ENCODE results near the gene NUDT16.

NUDT16 gene

DNA sequence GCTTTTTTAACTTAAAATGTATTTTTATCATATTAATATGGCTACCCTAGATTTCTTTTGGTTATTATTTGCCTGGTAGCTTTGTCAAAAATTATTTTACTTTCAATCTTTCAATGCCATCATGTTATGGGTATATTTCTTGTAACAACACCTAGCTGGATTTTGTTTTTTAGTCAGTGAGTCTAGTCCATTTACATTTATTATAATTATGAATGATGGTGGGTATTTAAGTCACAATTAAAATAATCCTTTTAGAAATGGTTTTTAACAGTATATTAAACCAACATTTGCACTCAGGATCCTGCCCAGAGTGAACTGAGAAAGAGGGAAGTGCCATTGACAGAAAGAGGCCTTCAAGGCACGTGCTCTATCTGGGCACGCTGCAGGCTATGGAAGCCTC lies 39.8 kb upstream of the NUDT16 start (continued):
- no peak for TF ChIP-seq ZNF747 (tag by site-specific recombination; IDR thresholded peaks at IDR 0.05)
- TF ChIP-seq ZNF654 (tag by site-specific recombination; IDR thresholded peaks at IDR 0.05; ENCODE audit: low read depth) = no peak
- TF ChIP-seq ZNF292 (tag by site-specific recombination; IDR thresholded peaks at IDR 0.05; ENCODE audit: borderline replicate concordance, low read depth) = no peak

DNA sequence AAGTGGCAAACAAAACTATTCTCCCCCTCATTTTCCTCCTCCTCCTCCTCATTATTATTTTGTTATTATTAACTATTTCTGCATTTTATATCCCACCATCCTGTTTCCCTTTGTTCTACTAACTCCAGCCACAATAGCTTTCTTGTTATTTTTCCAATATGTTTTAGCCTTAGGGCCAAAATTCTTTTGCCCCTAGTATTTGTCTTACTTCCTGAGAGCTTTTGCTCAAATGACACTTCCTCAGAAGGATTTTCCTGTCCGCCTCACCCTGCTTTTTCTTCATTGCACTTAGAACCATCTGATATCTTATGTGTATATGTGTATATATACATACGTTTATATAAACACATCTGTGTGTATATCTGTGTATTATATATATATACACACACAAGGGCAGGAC lies 32.7 kb upstream of the NUDT16 start:
- H3K4me1 ChIP-seq (ENCODE audit: control insufficient read depth, insufficient read depth, low read length) = peaks cover 3% of the 10 kb centered on the region
- no peaks in the 10 kb centered on the region for H3K36me3 ChIP-seq (ENCODE audit: control insufficient read depth in 2 of 2, insufficient read depth in 1 of 2, low read length in 2 of 2)
- H3K4me3 ChIP-seq (ENCODE audit: low read depth, low read length) = no peak overlapping the region
- ChIA-PET POLR2A (no interaction called here), CTCF (no interaction called here)
- H3K27ac ChIP-seq (ENCODE audit: extremely low read depth, low read depth, low read length) = no peak overlapping the region
- no peak for TF ChIP-seq ZNF37A (tag by site-specific recombination; IDR thresholded peaks at IDR 0.05)
- H3K9me3 ChIP-seq (ENCODE audit: control insufficient read depth, insufficient read depth, low read depth, low read length) = no peaks in the 10 kb centered on the region

DNA sequence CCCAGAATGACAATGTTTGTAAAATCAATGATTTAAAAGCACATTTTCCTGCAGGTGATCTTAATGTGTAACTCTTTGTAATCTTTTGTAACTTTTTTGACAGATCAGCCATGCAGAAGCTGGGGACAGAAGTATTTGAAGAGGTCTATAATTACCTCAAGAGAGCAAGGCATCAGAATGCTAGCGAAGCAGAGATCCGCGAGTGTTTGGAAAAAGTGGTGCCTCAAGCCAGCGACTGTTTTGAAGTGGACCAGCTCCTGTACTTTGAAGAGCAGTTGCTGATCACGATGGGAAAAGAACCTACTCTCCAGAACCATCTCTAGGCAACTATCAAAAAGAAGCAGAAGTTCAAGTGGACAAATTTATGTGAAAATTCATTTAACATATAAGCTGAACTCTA lies 32.1 kb upstream of the NUDT16 start:
- Histone ChIP-seq H3K4me3 (ENCODE audit: low read depth, low read length) (no peak overlapping the region), H3K27ac (ENCODE audit: extremely low read depth, low read depth, low read length) (no peak overlapping the region), H3K9me3 (ENCODE audit: control insufficient read depth, insufficient read depth, low read depth, low read length) (no peaks in the 10 kb centered on the region), H3K36me3 (ENCODE audit: control insufficient read depth in 2 of 2, insufficient read depth in 1 of 2, low read length in 2 of 2) (no peaks in the 10 kb centered on the region), H3K4me1 (ENCODE audit: control insufficient read depth, insufficient read depth, low read length) (peaks cover 3% of the 10 kb centered on the region)
- CTCF ChIA-PET = interaction anchor here (0.5 kb wide), 1 partner anchor 317 kb away, joined by 3 read pairs; no protein-coding TSS in a partner anchor
- TF ChIP-seq, protein P1, sequence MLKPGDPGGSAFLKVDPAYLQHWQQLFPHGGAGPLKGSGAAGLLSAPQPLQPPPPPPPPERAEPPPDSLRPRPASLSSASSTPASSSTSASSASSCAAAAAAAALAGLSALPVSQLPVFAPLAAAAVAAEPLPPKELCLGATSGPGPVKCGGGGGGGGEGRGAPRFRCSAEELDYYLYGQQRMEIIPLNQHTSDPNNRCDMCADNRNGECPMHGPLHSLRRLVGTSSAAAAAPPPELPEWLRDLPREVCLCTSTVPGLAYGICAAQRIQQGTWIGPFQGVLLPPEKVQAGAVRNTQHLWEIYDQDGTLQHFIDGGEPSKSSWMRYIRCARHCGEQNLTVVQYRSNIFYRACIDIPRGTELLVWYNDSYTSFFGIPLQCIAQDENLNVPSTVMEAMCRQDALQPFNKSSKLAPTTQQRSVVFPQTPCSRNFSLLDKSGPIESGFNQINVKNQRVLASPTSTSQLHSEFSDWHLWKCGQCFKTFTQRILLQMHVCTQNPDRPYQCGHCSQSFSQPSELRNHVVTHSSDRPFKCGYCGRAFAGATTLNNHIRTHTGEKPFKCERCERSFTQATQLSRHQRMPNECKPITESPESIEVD (tag by site-specific recombination; IDR thresholded peaks at IDR 0.05) = no peak
- TF ChIP-seq ZNF140 (tag by site-specific recombination; IDR thresholded peaks at IDR 0.05) (no peak), ZNF501 (tag by site-specific recombination; IDR thresholded peaks at IDR 0.05) (no peak)
- TF ChIP-seq, protein P2, sequence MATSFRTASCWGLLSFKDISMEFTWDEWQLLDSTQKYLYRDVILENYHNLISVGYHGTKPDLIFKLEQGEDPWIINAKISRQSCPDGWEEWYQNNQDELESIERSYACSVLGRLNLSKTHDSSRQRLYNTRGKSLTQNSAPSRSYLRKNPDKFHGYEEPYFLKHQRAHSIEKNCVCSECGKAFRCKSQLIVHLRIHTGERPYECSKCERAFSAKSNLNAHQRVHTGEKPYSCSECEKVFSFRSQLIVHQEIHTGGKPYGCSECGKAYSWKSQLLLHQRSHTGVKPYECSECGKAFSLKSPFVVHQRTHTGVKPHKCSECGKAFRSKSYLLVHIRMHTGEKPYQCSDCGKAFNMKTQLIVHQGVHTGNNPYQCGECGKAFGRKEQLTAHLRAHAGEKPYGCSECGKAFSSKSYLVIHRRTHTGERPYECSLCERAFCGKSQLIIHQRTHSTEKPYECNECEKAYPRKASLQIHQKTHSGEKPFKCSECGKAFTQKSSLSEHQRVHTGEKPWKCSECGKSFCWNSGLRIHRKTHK (tag by site-specific recombination; IDR thresholded peaks at IDR 0.05) = no peak
- POLR2A ChIA-PET = no interaction called here

DNA sequence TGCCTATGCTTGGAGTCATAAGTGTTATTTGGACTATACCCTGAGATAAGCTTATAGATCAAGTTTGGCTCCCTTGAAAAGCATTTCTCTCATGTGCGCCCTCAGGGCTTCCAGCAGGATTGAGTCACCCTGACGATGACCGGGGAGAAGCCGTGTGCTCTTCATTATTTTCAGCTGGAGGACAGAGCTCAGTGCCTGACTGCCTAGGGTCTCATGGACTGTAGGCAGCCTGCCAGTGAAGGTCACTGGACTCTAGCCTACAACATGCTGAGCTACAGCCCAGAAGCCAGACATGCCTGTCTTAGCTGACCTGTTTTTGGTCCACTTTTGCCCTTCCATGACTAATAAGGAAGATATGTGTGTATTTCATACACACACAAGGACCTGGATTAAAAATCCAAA lies 31.6 kb upstream of the NUDT16 start:
- H3K4me3 ChIP-seq (ENCODE audit: low read depth, low read length) = no peak overlapping the region
- ChIA-PET POLR2A (no interaction called here), CTCF (interaction anchor here (0.5 kb wide), 1 partner anchor 317 kb away, joined by 3 read pairs; no protein-coding TSS in a partner anchor)
- TF ChIP-seq, protein P3, sequence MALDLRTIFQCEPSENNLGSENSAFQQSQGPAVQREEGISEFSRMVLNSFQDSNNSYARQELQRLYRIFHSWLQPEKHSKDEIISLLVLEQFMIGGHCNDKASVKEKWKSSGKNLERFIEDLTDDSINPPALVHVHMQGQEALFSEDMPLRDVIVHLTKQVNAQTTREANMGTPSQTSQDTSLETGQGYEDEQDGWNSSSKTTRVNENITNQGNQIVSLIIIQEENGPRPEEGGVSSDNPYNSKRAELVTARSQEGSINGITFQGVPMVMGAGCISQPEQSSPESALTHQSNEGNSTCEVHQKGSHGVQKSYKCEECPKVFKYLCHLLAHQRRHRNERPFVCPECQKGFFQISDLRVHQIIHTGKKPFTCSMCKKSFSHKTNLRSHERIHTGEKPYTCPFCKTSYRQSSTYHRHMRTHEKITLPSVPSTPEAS (tag by site-specific recombination; IDR thresholded peaks at IDR 0.05) = no peak
- 0 out of 2 replicates have a peak, but pooled peaks have one; percentile 42 for TF ChIP-seq ZFP37 (tag by site-specific recombination; IDR thresholded peaks at IDR 0.05)
- H3K4me1 ChIP-seq (ENCODE audit: control insufficient read depth, insufficient read depth, low read length) = peaks cover 3% of the 10 kb centered on the region
- no peak overlapping the region for H3K27ac ChIP-seq (ENCODE audit: extremely low read depth, low read depth, low read length)
- no peaks in the 10 kb centered on the region for H3K36me3 ChIP-seq (ENCODE audit: control insufficient read depth in 2 of 2, insufficient read depth in 1 of 2, low read length in 2 of 2)
- H3K9me3 ChIP-seq (ENCODE audit: control insufficient read depth, insufficient read depth, low read depth, low read length) = no peaks in the 10 kb centered on the region

DNA sequence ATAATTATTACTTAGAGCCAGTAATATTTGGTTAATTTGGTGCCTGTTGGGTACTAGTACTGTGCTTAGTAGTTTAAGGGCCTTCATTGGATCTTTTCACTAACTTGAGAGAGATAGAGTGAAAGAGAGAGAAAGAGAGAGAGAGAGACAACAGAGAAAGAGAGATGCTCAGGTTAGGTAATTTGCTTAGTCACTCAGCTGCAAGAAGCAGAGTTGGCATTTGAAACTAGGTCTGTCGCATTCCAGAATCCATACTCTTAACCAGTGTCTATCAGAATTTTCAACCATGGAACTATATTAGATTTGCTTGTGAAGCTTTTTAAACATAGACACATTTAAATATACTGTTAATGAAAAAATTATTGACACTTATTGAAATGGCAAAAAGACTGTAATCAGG lies 31.1 kb upstream of the NUDT16 start:
- Histone ChIP-seq H3K27ac (ENCODE audit: extremely low read depth, low read depth, low read length) (no peak overlapping the region), H3K9me3 (ENCODE audit: control insufficient read depth, insufficient read depth, low read depth, low read length) (no peaks in the 10 kb centered on the region), H3K4me1 (ENCODE audit: control insufficient read depth, insufficient read depth, low read length) (peaks cover 3% of the 10 kb centered on the region), H3K36me3 (ENCODE audit: control insufficient read depth in 2 of 2, insufficient read depth in 1 of 2, low read length in 2 of 2) (no peaks in the 10 kb centered on the region), H3K4me3 (ENCODE audit: low read depth, low read length) (no peak overlapping the region)
- POLR2A ChIA-PET = no interaction called here
- CTCF ChIA-PET = no interaction called here
- TF ChIP-seq, protein P4, sequence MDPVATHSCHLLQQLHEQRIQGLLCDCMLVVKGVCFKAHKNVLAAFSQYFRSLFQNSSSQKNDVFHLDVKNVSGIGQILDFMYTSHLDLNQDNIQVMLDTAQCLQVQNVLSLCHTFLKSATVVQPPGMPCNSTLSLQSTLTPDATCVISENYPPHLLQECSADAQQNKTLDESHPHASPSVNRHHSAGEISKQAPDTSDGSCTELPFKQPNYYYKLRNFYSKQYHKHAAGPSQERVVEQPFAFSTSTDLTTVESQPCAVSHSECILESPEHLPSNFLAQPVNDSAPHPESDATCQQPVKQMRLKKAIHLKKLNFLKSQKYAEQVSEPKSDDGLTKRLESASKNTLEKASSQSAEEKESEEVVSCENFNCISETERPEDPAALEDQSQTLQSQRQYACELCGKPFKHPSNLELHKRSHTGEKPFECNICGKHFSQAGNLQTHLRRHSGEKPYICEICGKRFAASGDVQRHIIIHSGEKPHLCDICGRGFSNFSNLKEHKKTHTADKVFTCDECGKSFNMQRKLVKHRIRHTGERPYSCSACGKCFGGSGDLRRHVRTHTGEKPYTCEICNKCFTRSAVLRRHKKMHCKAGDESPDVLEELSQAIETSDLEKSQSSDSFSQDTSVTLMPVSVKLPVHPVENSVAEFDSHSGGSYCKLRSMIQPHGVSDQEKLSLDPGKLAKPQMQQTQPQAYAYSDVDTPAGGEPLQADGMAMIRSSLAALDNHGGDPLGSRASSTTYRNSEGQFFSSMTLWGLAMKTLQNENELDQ (tag by site-specific recombination; IDR thresholded peaks at IDR 0.05; ENCODE audit: low read depth) = no peak
- no peak for TF ChIP-seq KLF8 (tag by site-specific recombination; IDR thresholded peaks at IDR 0.05)
- TF ChIP-seq, protein P5, sequence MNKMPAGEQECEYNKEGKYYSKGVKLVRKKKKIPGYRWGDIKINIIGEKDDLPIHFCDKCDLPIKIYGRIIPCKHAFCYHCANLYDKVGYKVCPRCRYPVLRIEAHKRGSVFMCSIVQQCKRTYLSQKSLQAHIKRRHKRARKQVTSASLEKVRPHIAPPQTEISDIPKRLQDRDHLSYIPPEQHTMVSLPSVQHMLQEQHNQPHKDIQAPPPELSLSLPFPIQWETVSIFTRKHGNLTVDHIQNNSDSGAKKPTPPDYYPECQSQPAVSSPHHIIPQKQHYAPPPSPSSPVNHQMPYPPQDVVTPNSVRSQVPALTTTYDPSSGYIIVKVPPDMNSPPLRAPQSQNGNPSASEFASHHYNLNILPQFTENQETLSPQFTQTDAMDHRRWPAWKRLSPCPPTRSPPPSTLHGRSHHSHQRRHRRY (tag by site-specific recombination; IDR thresholded peaks at IDR 0.05) = no peak
